GM23248 (cell line): ENCODE data around the gene XRCC6. TPM values are rescaled to one million over a fixed set of nuclear protein-coding genes. Genes with fewer than 3 reads are reported as not detected.

Experiments used
- DNase-seq: peaks from one replicate; pipeline ENCODE4 v3.0.0-alpha.2; 2015
- H2AFZ ChIP-seq: fragments of 200-600 bp; sonication (generic); 2 replicates; pipeline ENCODE4 v1.6.1; 2016; ENCODE audit warnings: antibody characterized with exemption
- H3F3A ChIP-seq: fragments of 200-600 bp; sonication (generic); 2 replicates; pipeline ENCODE4 v1.6.1; 2016; ENCODE audit warnings: mild to moderate bottlenecking, antibody characterized with exemption, mixed run types; ENCODE audit not compliant: insufficient read depth
- H3K27ac ChIP-seq: fragments of 200-600 bp; sonication (generic); 2 replicates; pipeline ENCODE4 v1.5.1; 2016; ENCODE audit warnings: mild to moderate bottlenecking
- H3K27me3 ChIP-seq: fragments of 200-600 bp; sonication (generic); replicated peaks from 2 replicates; pipeline ENCODE4 v1.6.1; 2016; ENCODE audit warnings: mild to moderate bottlenecking; ENCODE audit not compliant: insufficient read depth
- H3K36me3 ChIP-seq: fragments of 200-600 bp; sonication (generic); 2 replicates; pipeline ENCODE4 v1.6.1; 2016; ENCODE audit warnings: low read depth, mild to moderate bottlenecking
- H3K4me1 ChIP-seq: fragments of 200-600 bp; sonication (generic); 2 replicates; pipeline ENCODE4 v1.6.1; 2016; ENCODE audit warnings: mild to moderate bottlenecking; ENCODE audit not compliant: insufficient read depth
- H3K4me2 ChIP-seq: fragments of 200-600 bp; sonication (generic); one replicate; pipeline ENCODE4 v1.6.1; 2016; ENCODE audit warnings: mild to moderate bottlenecking; ENCODE audit not compliant: unreplicated experiment
- H3K4me3 ChIP-seq: fragments of 200-600 bp; sonication (generic); 2 replicates; pipeline ENCODE4 v1.5.1; 2016; ENCODE audit warnings: mild to moderate bottlenecking
- H3K79me2 ChIP-seq: fragments of 200-600 bp; sonication (generic); 2 replicates; pipeline ENCODE4 v1.6.1; 2016; ENCODE audit warnings: mild to moderate bottlenecking; ENCODE audit not compliant: insufficient read depth
- H3K9ac ChIP-seq: fragments of 200-600 bp; sonication (generic); 2 replicates; pipeline ENCODE4 v1.6.1; 2016; ENCODE audit warnings: mild to moderate bottlenecking
- H3K9me2 ChIP-seq: fragments of 200-600 bp; sonication (generic); 2 replicates; pipeline ENCODE4 v1.6.1; 2016; ENCODE audit warnings: mixed run types, mild to moderate bottlenecking, moderate library complexity; ENCODE audit not compliant: insufficient read depth
- H3K9me3 ChIP-seq: fragments of 200-600 bp; sonication (generic); one replicate; pipeline ENCODE4 v1.6.1; 2017; ENCODE audit warnings: low read depth
- H4K20me1 ChIP-seq: fragments of 200-600 bp; sonication (generic); 2 replicates; pipeline ENCODE4 v1.6.0; 2016; ENCODE audit not compliant: insufficient read depth
- EZH2 ChIP-seq: fragments of 200-600 bp; sonication (generic); IDR thresholded peaks from 2 replicates; pipeline ENCODE4 v1.6.1; 2018; ENCODE audit warnings: antibody characterized with exemption, mild to moderate bottlenecking; ENCODE audit not compliant: insufficient read depth, poor library complexity, severe bottlenecking
- EZH2phosphoT487 ChIP-seq: fragments of 200-600 bp; sonication (generic); IDR thresholded peaks from 2 replicates; pipeline ENCODE4 v1.6.1; 2018; ENCODE audit warnings: antibody characterized with exemption, moderate library complexity, mild to moderate bottlenecking, low read depth; ENCODE audit not compliant: insufficient read depth
- WGBS, 2 experiments: methylation state at CpG; one replicate each; pipeline ENCODE4 v1.1.6; 2015 to 2017; ENCODE audit warnings: low lambda C conversion rate in 2 of 2, low coverage in 1 of 2; ENCODE audit errors: missing lambda C conversion rate in 2 of 2; 5-methylcytosine and 5-hydroxymethylcytosine counted together
- in situ Hi-C: fragments of 300-500 bp; cut with MboI; formaldehyde crosslinking; loops from 2 replicates; pipeline ENCODE4 v1.15.0; 2020
- polyA plus RNA-seq: library from polyadenylated mRNA; unstranded; fragments of >200 nt; fragmentation: Nextera tagmentation; extraction: Ambion mirVana; gene quantifications from 2 replicates; pipeline ENCODE4 v1.2.1, GENCODE V29; 2016
- total RNA-seq: library from RNA; depleted of rRNA; stranded (reverse); fragments of >200 nt; shearing (Covaris generic); gene quantifications from 2 replicates; pipeline ENCODE4 v1.2.3, GENCODE V29; 2014

XRCC6 gene
- total and polyA plus RNA-seq, 2 experiments from 2014 or later = 288 to 319 TPM

DNA sequence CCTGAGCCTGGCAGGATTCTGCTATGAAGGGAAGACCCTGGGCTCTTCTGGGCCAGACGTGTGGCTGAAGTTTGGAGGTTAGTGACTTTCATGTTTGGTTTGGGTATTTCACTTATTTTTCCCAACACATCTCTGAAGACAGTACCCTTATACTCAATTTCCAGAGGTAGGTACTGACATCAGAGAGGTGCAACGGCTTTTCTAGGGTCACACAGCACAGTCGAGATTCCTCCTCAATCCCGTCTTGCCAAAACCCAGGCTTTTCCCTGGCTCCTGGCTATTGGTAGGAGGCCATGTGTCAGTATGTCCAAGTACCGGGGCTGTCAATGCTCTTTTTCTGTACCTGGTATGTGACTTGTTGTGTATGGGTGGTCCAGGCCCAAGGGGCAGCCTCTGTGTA, 25.4 kb upstream of the XRCC6 start:
- H3K27ac ChIP-seq = no peak overlapping the region
- H3K9me2 ChIP-seq = no peaks in the 10 kb centered on the region
- peaks cover 7% of the 10 kb centered on the region; the same call in 1 of the 2 replicates for H3K36me3 ChIP-seq
- no peaks in the 10 kb centered on the region for H3K9me3 ChIP-seq
- 55 to 68% methylated on average over 5 of the region's 5 CpGs for WGBS, 2 experiments
- no peak overlapping the region for H3K9ac ChIP-seq
- no peaks in the 10 kb centered on the region for H3K27me3 ChIP-seq
- DNase-seq = no peak
- no peaks in the 10 kb centered on the region for H4K20me1 ChIP-seq
- no peak overlapping the region for H3K4me3 ChIP-seq
- TF ChIP-seq EZH2 (no peak), EZH2phosphoT487 (no peak)
- no peaks in the 10 kb centered on the region for H3K79me2 ChIP-seq
- in situ Hi-C loops = no loop called here
- H2AFZ ChIP-seq = no peak overlapping the region
- peaks cover 16% of the 10 kb centered on the region for H3K4me1 ChIP-seq
- H3K4me2 ChIP-seq = no peak overlapping the region
- peaks cover 28% of the 10 kb centered on the region for H3F3A ChIP-seq

DNA sequence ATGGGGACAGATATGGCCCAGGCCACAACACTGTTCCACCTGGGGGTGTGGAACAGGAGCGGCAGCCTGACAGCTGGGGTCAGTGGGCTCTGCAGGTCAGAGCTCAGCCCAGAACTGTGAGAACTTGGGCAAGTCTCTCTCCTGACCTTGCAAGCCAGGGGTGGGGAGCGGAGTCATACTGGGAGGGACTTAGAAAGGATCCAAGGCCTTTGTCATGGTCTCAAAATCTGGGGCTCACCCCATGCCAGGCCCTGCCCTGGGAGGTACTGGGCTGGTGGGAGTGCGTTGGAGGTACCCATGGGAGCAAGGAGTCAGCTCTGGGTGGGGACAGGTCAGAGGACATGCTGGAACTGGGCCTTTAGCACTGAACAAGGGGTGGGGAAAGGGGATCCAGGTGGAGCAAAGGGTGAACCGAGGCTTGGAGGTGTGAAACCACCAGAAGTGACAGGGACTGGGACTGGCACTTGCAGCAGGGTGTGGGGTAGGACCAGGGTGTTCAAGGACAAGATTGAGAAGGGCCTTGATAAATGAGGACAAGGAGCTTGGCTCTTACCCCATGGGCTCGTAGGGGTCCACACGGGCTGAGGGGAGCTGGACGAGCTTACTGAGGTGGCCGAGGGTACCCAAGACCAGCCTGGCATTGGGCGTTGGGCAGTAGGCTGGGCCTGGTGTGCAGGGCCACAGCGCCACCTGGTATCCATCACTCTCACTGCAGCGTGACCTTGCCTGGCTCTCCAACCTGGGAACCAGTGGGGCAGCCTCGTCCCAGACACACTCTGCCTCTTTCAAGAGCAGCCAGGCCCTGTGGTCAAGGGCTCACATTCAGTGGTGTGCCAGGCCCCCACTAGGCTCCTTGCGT, 24.1 kb upstream of the XRCC6 start:
- H3K4me2 ChIP-seq = no peak overlapping the region

DNA sequence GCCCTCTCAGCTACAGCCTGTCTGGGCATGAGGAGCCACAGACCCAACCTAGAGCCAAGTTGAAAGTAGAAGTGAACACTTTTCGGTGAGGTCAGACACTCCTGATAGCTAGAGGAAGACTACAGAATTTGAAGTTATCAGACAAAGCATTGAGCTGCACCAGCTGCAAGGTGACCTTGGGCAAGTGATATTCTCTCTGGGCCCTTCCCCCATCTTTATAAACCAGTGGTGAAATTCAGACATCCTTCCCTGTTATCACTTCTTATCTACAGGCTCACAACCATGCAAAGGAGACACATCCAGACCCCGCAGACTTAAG, 23.5 kb upstream of the XRCC6 start:
- in situ Hi-C loops = no loop called here
- no peak for DNase-seq
- H2AFZ ChIP-seq = no peak overlapping the region
- no peaks in the 10 kb centered on the region for H3K27me3 ChIP-seq
- peak overlapping the region; percentile 82; the same call in 1 of the 2 replicates for H3K27ac ChIP-seq
- TF ChIP-seq EZH2 (no peak), EZH2phosphoT487 (no peak)
- no peaks in the 10 kb centered on the region for H3K9me2 ChIP-seq
- no peak overlapping the region for H3K4me2 ChIP-seq
- no peaks in the 10 kb centered on the region for H4K20me1 ChIP-seq
- no peak overlapping the region for H3K4me3 ChIP-seq
- no peaks in the 10 kb centered on the region for H3K9me3 ChIP-seq
- H3F3A ChIP-seq = peaks cover 32% of the 10 kb centered on the region
- no peak overlapping the region for H3K9ac ChIP-seq
- WGBS, 2 experiments = 100% methylated on average over 2 of the region's 2 CpGs
- peaks cover 16% of the 10 kb centered on the region for H3K4me1 ChIP-seq
- H3K36me3 ChIP-seq = peaks cover 13% of the 10 kb centered on the region; the same call in 1 of the 2 replicates
- H3K79me2 ChIP-seq = no peaks in the 10 kb centered on the region

More for the DNA sequence above, 24.1 kb upstream of the XRCC6 start:
- H3K36me3 ChIP-seq = peaks cover 9% of the 10 kb centered on the region; the same call in 1 of the 2 replicates
- peaks cover 16% of the 10 kb centered on the region for H3K4me1 ChIP-seq
- TF ChIP-seq EZH2 = no peak
- TF ChIP-seq EZH2phosphoT487 = no peak
- H4K20me1 ChIP-seq = no peaks in the 10 kb centered on the region
- 50 to 58% methylated on average over 12 to 13 of the region's 13 CpGs for WGBS, 2 experiments
- no peak overlapping the region for H2AFZ ChIP-seq
- peaks cover 32% of the 10 kb centered on the region for H3F3A ChIP-seq
- no peaks in the 10 kb centered on the region for H3K9me2 ChIP-seq
- no peaks in the 10 kb centered on the region for H3K79me2 ChIP-seq
- no peak overlapping the region for H3K9ac ChIP-seq
- no peaks in the 10 kb centered on the region for H3K9me3 ChIP-seq
- no peak overlapping the region for H3K4me3 ChIP-seq
- H3K27me3 ChIP-seq = no peaks in the 10 kb centered on the region
- in situ Hi-C loops = no loop called here
- H3K27ac ChIP-seq = peak overlapping the region; percentile 82; the same call in 1 of the 2 replicates
- DNase-seq = peak; percentile 68

DNA sequence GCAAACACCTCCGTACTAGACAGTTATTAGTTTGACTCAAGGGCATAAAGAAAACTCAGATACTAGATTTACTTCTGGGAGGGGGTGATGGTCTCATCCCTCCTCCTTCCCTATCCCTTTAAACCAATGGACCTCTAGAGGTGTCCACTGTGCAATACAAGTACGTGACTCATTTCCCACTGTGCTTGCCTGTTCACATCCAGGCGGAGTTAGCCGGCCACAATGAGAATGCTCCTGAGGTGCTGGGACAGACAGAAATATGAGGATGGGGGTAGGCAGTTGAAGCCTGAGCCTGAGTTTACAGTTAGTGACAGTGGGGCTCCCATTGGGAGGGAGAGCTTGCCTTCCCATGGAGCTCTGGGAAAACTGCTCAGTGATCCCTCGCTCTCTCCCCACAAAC, 23.0 kb upstream of the XRCC6 start:
- peak overlapping the region; percentile 59 for H3K4me2 ChIP-seq
- H3K9ac ChIP-seq = peak overlapping the region; percentile 65
- peak; percentile 91 for DNase-seq

More for the DNA sequence above, 23.0 kb upstream of the XRCC6 start:
- Histone ChIP-seq H3K4me3 (0 out of 2 replicates have a peak overlapping the region, but pooled peaks have one; percentile 5), H3K9me3 (no peaks in the 10 kb centered on the region), H3K79me2 (no peaks in the 10 kb centered on the region), H4K20me1 (no peaks in the 10 kb centered on the region), H3K4me1 (peaks cover 16% of the 10 kb centered on the region), H3K27ac (peak overlapping the region; percentile 82), H3K9me2 (no peaks in the 10 kb centered on the region), H3K27me3 (no peaks in the 10 kb centered on the region), H3K36me3 (peaks cover 18% of the 10 kb centered on the region), H2AFZ (no peak overlapping the region), H3F3A (peaks cover 32% of the 10 kb centered on the region)
- 38 to 39% methylated on average over 5 of the region's 5 CpGs for WGBS, 2 experiments
- in situ Hi-C loops = no loop called here
- TF ChIP-seq EZH2 (no peak), EZH2phosphoT487 (no peak)
